ENCODE measurements around the gene XYLT1.

Gene XYLT1

GRCh38 chr16:17246268-17246885, 224.4 kb downstream of the XYLT1 start:
- Mint-ChIP-seq H3K27ac (no peak overlapping the region), H3K36me3 (ENCODE audit: low read depth) (peaks cover 8% of the 10 kb centered on the region), H3K27me3 (ENCODE audit: low read depth) (no peaks in the 10 kb centered on the region), H3K4me3 (no peak overlapping the region), H3K9me3 (no peaks in the 10 kb centered on the region), H3K4me1 (ENCODE audit: low read depth) (peaks cover 12% of the 10 kb centered on the region)
- DNase-seq (ENCODE audit: low spot score), result no peak

- Mint-ChIP-seq H3K27ac (no peak overlapping the region), H3K9me3 (no peaks in the 10 kb centered on the region), H3K4me1 (ENCODE audit: low read depth) (peaks cover 12% of the 10 kb centered on the region), H3K4me3 (no peak overlapping the region), H3K36me3 (ENCODE audit: low read depth) (peaks cover 8% of the 10 kb centered on the region), H3K27me3 (ENCODE audit: low read depth) (no peaks in the 10 kb centered on the region)
- no peak for DNase-seq (ENCODE audit: low spot score)
Measured at GRCh38 chr16:17245776-17246175, 225.0 kb downstream of the XYLT1 start.

GRCh38 chr16:17244872-17245551, 225.7 kb downstream of the XYLT1 start:
- DNase-seq (ENCODE audit: low spot score), result no peak
- no peaks in the 10 kb centered on the region for H3K27me3 Mint-ChIP-seq (ENCODE audit: low read depth)
- no peak overlapping the region for H3K27ac Mint-ChIP-seq
- H3K36me3 Mint-ChIP-seq (ENCODE audit: low read depth), result peaks cover 10% of the 10 kb centered on the region
- no peak overlapping the region for H3K4me3 Mint-ChIP-seq
- no peaks in the 10 kb centered on the region for H3K9me3 Mint-ChIP-seq
- peaks cover 14% of the 10 kb centered on the region for H3K4me1 Mint-ChIP-seq (ENCODE audit: low read depth)

GRCh38 chr16:17241264-17241835, 229.4 kb downstream of the XYLT1 start:
- no peak overlapping the region for H3K27ac Mint-ChIP-seq

GRCh38 chr16:17238285-17239028, 232.3 kb downstream of the XYLT1 start:
- H3K4me3 Mint-ChIP-seq, result peak overlapping the region; percentile 18
- H3K27me3 Mint-ChIP-seq (ENCODE audit: low read depth), result no peaks in the 10 kb centered on the region
- peaks cover 28% of the 10 kb centered on the region for H3K4me1 Mint-ChIP-seq (ENCODE audit: low read depth)
- peaks cover 34% of the 10 kb centered on the region for H3K36me3 Mint-ChIP-seq (ENCODE audit: low read depth)
- H3K27ac Mint-ChIP-seq, result peak overlapping the region; percentile 41
- DNase-seq (ENCODE audit: low spot score), result peak; percentile 47
- peaks cover 5% of the 10 kb centered on the region for H3K9me3 Mint-ChIP-seq

More at GRCh38 chr16:17241264-17241835, 229.4 kb downstream of the XYLT1 start:
- Mint-ChIP-seq H3K36me3 (ENCODE audit: low read depth) (peaks cover 28% of the 10 kb centered on the region), H3K27me3 (ENCODE audit: low read depth) (no peaks in the 10 kb centered on the region), H3K4me1 (ENCODE audit: low read depth) (peaks cover 36% of the 10 kb centered on the region), H3K4me3 (no peak overlapping the region), H3K9me3 (peaks cover 5% of the 10 kb centered on the region)
- no peak for DNase-seq (ENCODE audit: low spot score)

GRCh38 chr16:17237350-17237944, 233.3 kb downstream of the XYLT1 start:
- Mint-ChIP-seq H3K27me3 (ENCODE audit: low read depth) (no peaks in the 10 kb centered on the region), H3K9me3 (peaks cover 5% of the 10 kb centered on the region), H3K27ac (no peak overlapping the region), H3K4me1 (ENCODE audit: low read depth) (peaks cover 27% of the 10 kb centered on the region), H3K36me3 (ENCODE audit: low read depth) (peaks cover 36% of the 10 kb centered on the region), H3K4me3 (peak overlapping the region; percentile 13)
- no peak for DNase-seq (ENCODE audit: low spot score)

- DNase-seq (ENCODE audit: low spot score), result no peak
- no peaks in the 10 kb centered on the region for H3K27me3 Mint-ChIP-seq (ENCODE audit: low read depth)
- no peak overlapping the region for H3K4me3 Mint-ChIP-seq
- H3K36me3 Mint-ChIP-seq (ENCODE audit: low read depth), result peaks cover 37% of the 10 kb centered on the region
- H3K27ac Mint-ChIP-seq, result no peak overlapping the region
- peaks cover 5% of the 10 kb centered on the region for H3K9me3 Mint-ChIP-seq
- peaks cover 26% of the 10 kb centered on the region for H3K4me1 Mint-ChIP-seq (ENCODE audit: low read depth)
Measured at GRCh38 chr16:17235147-17235815, 235.5 kb downstream of the XYLT1 start.

GRCh38 chr16:17233318-17234002, 237.3 kb downstream of the XYLT1 start:
- H3K27me3 Mint-ChIP-seq (ENCODE audit: low read depth), result no peaks in the 10 kb centered on the region
- no peaks in the 10 kb centered on the region for H3K9me3 Mint-ChIP-seq
- peaks cover 26% of the 10 kb centered on the region for H3K36me3 Mint-ChIP-seq (ENCODE audit: low read depth)
- DNase-seq (ENCODE audit: low spot score), result no peak
- no peak overlapping the region for H3K4me3 Mint-ChIP-seq
- no peak overlapping the region for H3K27ac Mint-ChIP-seq
- peaks cover 11% of the 10 kb centered on the region for H3K4me1 Mint-ChIP-seq (ENCODE audit: low read depth)

GRCh38 chr16:17232487-17232886, 238.3 kb downstream of the XYLT1 start:
- H3K4me3 Mint-ChIP-seq, result no peak overlapping the region
- no peak for DNase-seq (ENCODE audit: low spot score)
- no peak overlapping the region for H3K27ac Mint-ChIP-seq
- peaks cover 27% of the 10 kb centered on the region for H3K36me3 Mint-ChIP-seq (ENCODE audit: low read depth)
- H3K27me3 Mint-ChIP-seq (ENCODE audit: low read depth), result no peaks in the 10 kb centered on the region
- H3K9me3 Mint-ChIP-seq, result no peaks in the 10 kb centered on the region
- peaks cover 6% of the 10 kb centered on the region for H3K4me1 Mint-ChIP-seq (ENCODE audit: low read depth)

GRCh38 chr16:17231972-17232371, 238.8 kb downstream of the XYLT1 start:
- H3K9me3 Mint-ChIP-seq, result no peaks in the 10 kb centered on the region
- H3K4me1 Mint-ChIP-seq (ENCODE audit: low read depth), result peaks cover 6% of the 10 kb centered on the region
- no peak overlapping the region for H3K27ac Mint-ChIP-seq
- H3K4me3 Mint-ChIP-seq, result no peak overlapping the region
- peaks cover 25% of the 10 kb centered on the region for H3K36me3 Mint-ChIP-seq (ENCODE audit: low read depth)
- DNase-seq (ENCODE audit: low spot score), result no peak
- no peaks in the 10 kb centered on the region for H3K27me3 Mint-ChIP-seq (ENCODE audit: low read depth)

- Mint-ChIP-seq H3K36me3 (ENCODE audit: low read depth) (peaks cover 16% of the 10 kb centered on the region), H3K4me1 (ENCODE audit: low read depth) (peaks cover 9% of the 10 kb centered on the region), H3K4me3 (no peak overlapping the region), H3K27ac (no peak overlapping the region), H3K9me3 (no peaks in the 10 kb centered on the region), H3K27me3 (ENCODE audit: low read depth) (no peaks in the 10 kb centered on the region)
- no peak for DNase-seq (ENCODE audit: low spot score)
Measured at GRCh38 chr16:17230932-17231581, 239.7 kb downstream of the XYLT1 start.

GRCh38 chr16:17229766-17230165, 241.0 kb downstream of the XYLT1 start:
- Mint-ChIP-seq H3K4me3 (no peak overlapping the region), H3K36me3 (ENCODE audit: low read depth) (peaks cover 12% of the 10 kb centered on the region), H3K9me3 (no peaks in the 10 kb centered on the region), H3K4me1 (ENCODE audit: low read depth) (peaks cover 14% of the 10 kb centered on the region), H3K27ac (no peak overlapping the region), H3K27me3 (ENCODE audit: low read depth) (no peaks in the 10 kb centered on the region)
- no peak for DNase-seq (ENCODE audit: low spot score)

Measured in T-helper 2 cell treated with Interferon-gamma antibody and Interleukin-4, amounts not matched to agents 5 μg/mL and 100 μg/mL, for 36 hours (primary cell).